ENCODE measurements around the gene LRRC49. TPM values are rescaled to one million over a fixed set of nuclear protein-coding genes. Genes with fewer than 3 reads are reported as not detected.
"Not testable (repeated sequence)": the region's sequence is repeated elsewhere in the genome, so short reads cannot be mapped to it uniquely, and the experiment has no call there.

The LRRC49 gene
- total RNA-seq, 1 donor from 2014 or later = 6.8 TPM

DNA sequence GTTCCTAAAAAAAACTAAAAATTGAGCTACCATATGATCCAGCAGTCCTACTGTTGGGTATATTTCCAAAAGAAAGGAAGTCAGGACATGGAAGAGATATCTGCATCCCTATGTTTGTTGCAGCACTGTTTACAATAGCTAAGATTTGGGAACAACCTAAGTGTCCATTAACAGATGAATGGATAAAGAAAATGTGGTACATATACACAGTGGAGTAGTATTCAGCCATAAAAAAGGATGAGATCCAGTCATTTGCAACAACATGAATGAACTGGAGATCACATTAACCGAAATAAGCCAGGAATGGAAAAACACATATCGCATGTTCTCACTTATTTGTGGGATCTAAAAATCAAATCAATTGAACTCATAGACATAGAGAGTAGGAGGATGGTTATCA lies 29.5 kb downstream of the LRRC49 start:
- no peak overlapping the region for H3K4me3 Mint-ChIP-seq (ENCODE audit: unreplicated experiment)
- peak; percentile 13 for FAIRE-seq

DNA sequence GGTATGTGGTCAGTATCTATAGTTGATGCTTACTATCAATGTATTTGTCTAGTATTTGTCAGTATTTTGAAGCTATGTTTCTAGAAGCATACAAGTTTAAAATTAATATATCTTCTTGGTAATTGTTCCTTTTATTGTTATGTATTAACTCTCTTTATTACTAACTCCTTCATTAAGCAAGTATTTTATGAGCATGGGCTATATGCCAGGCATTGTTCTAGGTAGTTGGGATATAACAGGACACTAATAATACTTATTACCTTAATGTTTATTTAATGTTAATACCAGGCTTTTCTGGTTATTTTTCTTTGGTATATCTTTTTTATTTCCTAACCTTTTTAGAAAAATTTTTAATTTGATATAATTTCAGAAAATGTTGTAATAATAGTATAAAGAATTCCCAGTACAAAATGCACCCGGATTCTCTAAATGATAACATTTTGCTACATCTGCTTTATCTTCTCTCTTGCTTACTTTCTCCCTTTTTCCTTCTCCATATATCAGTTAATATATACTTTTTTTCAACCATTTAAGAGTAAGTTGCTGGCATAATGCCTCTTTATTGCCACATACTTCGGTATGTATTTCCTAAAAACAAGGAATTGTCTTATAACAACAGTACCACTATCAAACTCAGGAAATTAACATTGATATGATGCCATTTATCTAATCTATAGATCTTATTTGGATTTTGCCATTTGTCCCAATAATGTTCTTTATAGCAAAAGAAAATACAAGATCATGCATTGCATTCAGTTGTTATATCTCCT lies 30.9 kb downstream of the LRRC49 start:
- Histone ChIP-seq H3K4me1 (ENCODE audit: insufficient read depth, low read length) (no peaks in the 10 kb centered on the region), H3K79me2 (ENCODE audit: insufficient read depth, low read length) (no peaks in the 10 kb centered on the region), H3K27me3 (ENCODE audit: insufficient read depth, low read length) (no peaks in the 10 kb centered on the region), H4K20me1 (ENCODE audit: insufficient read depth, low read length) (no peaks in the 10 kb centered on the region), H3K27ac (ENCODE audit: low read depth, low read length) (no peak overlapping the region), H3K4me3 (ENCODE audit: insufficient read depth, low read depth, low read length) (no peak overlapping the region), H3K9ac (ENCODE audit: low read length) (no peak overlapping the region), H3K9me3 (ENCODE audit: insufficient read depth, low read depth, low read length) (no peaks in the 10 kb centered on the region), H3K4me2 (ENCODE audit: low read length) (no peak overlapping the region), H2AFZ (ENCODE audit: low read depth, low read length) (no peak overlapping the region), H3K36me3 (ENCODE audit: insufficient read depth, low read length) (no peaks in the 10 kb centered on the region)
- H3K9me3 Mint-ChIP-seq (ENCODE audit: unreplicated experiment) = peaks cover 2% of the 10 kb centered on the region
- H3K27me3 Mint-ChIP-seq (ENCODE audit: low read depth, unreplicated experiment) = no peaks in the 10 kb centered on the region
- no peak overlapping the region for H3K27ac Mint-ChIP-seq (ENCODE audit: unreplicated experiment)
- no peak overlapping the region for H3K4me3 Mint-ChIP-seq (ENCODE audit: unreplicated experiment)
- DNase-seq (ENCODE audit: low read depth) = no peak
- peaks cover 3% of the 10 kb centered on the region for H3K36me3 Mint-ChIP-seq (ENCODE audit: low read depth, unreplicated experiment)
- no peak for TF ChIP-seq EZH2 (IDR thresholded peaks at IDR 0.05; ENCODE audit: insufficient read depth, low read length)
- TF ChIP-seq, protein P1, sequence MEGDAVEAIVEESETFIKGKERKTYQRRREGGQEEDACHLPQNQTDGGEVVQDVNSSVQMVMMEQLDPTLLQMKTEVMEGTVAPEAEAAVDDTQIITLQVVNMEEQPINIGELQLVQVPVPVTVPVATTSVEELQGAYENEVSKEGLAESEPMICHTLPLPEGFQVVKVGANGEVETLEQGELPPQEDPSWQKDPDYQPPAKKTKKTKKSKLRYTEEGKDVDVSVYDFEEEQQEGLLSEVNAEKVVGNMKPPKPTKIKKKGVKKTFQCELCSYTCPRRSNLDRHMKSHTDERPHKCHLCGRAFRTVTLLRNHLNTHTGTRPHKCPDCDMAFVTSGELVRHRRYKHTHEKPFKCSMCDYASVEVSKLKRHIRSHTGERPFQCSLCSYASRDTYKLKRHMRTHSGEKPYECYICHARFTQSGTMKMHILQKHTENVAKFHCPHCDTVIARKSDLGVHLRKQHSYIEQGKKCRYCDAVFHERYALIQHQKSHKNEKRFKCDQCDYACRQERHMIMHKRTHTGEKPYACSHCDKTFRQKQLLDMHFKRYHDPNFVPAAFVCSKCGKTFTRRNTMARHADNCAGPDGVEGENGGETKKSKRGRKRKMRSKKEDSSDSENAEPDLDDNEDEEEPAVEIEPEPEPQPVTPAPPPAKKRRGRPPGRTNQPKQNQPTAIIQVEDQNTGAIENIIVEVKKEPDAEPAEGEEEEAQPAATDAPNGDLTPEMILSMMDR (IDR thresholded peaks at IDR 0.05; ENCODE audit: insufficient read depth, low read depth, low read length) = no peak
- peak; percentile 23 for FAIRE-seq
- H3K4me1 Mint-ChIP-seq (ENCODE audit: low read depth, unreplicated experiment) = no peaks in the 10 kb centered on the region

More for the DNA sequence above, 29.5 kb downstream of the LRRC49 start:
- H3K9me3 ChIP-seq (ENCODE audit: insufficient read depth, low read depth, low read length) = no peaks in the 10 kb centered on the region
- no peak overlapping the region for H3K9ac ChIP-seq (ENCODE audit: low read length)
- Mint-ChIP-seq H3K4me1 (ENCODE audit: low read depth, unreplicated experiment) (no peaks in the 10 kb centered on the region), H3K27me3 (ENCODE audit: low read depth, unreplicated experiment) (no peaks in the 10 kb centered on the region), H3K27ac (ENCODE audit: unreplicated experiment) (no peak overlapping the region), H3K36me3 (ENCODE audit: low read depth, unreplicated experiment) (peaks cover 4% of the 10 kb centered on the region), H3K9me3 (ENCODE audit: unreplicated experiment) (peaks cover 2% of the 10 kb centered on the region)
- no peaks in the 10 kb centered on the region for H3K79me2 ChIP-seq (ENCODE audit: insufficient read depth, low read length)
- no peak overlapping the region for H2AFZ ChIP-seq (ENCODE audit: low read depth, low read length)
- H3K4me3 ChIP-seq (ENCODE audit: insufficient read depth, low read depth, low read length) = no peak overlapping the region
- TF ChIP-seq EZH2 (IDR thresholded peaks at IDR 0.05; ENCODE audit: insufficient read depth, low read length) = no peak
- TF ChIP-seq, protein P1 (IDR thresholded peaks at IDR 0.05; ENCODE audit: insufficient read depth, low read depth, low read length) = no peak
- H3K27ac ChIP-seq (ENCODE audit: low read depth, low read length) = no peak overlapping the region
- DNase-seq (ENCODE audit: low read depth) = no peak
- no peaks in the 10 kb centered on the region for H3K4me1 ChIP-seq (ENCODE audit: insufficient read depth, low read length)
- H3K36me3 ChIP-seq (ENCODE audit: insufficient read depth, low read length) = no peaks in the 10 kb centered on the region
- H3K27me3 ChIP-seq (ENCODE audit: insufficient read depth, low read length) = no peaks in the 10 kb centered on the region
- H4K20me1 ChIP-seq (ENCODE audit: insufficient read depth, low read length) = no peaks in the 10 kb centered on the region
- no peak overlapping the region for H3K4me2 ChIP-seq (ENCODE audit: low read length)

DNA sequence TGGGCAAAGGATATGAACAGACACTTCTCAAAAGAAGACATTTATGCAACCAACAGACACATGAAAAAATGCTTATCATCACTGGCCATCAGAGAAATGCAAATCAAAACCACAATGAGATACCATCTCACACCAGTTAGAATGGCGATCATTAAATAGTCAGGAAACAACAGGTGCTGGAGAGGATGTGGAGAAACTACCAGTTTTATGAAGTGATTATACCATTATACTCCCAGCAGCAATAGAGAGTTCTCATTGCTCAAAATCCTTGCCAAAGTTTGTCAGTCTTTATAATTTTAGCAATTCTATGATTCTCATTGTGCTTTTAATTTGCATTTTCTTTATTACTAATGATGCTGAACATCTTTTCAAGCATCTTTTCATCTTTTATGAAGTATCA lies 34.3 kb downstream of the LRRC49 start:
- H2AFZ ChIP-seq (ENCODE audit: low read depth, low read length); H3K9me3 ChIP-seq (ENCODE audit: insufficient read depth, low read depth, low read length); H3K27ac Mint-ChIP-seq (ENCODE audit: unreplicated experiment); H3K9ac ChIP-seq (ENCODE audit: low read length); H3K9me3 Mint-ChIP-seq (ENCODE audit: unreplicated experiment); H3K36me3 ChIP-seq (ENCODE audit: insufficient read depth, low read length); H3K36me3 Mint-ChIP-seq (ENCODE audit: low read depth, unreplicated experiment); H3K27me3 Mint-ChIP-seq (ENCODE audit: low read depth, unreplicated experiment); H3K4me3 Mint-ChIP-seq (ENCODE audit: unreplicated experiment); H3K4me2 ChIP-seq (ENCODE audit: low read length); H3K4me1 Mint-ChIP-seq (ENCODE audit: low read depth, unreplicated experiment); H3K79me2 ChIP-seq (ENCODE audit: insufficient read depth, low read length); H4K20me1 ChIP-seq (ENCODE audit: insufficient read depth, low read length); DNase-seq (ENCODE audit: low read depth); H3K27me3 ChIP-seq (ENCODE audit: insufficient read depth, low read length); H3K4me1 ChIP-seq (ENCODE audit: insufficient read depth, low read length); H3K27ac ChIP-seq (ENCODE audit: low read depth, low read length); H3K4me3 ChIP-seq (ENCODE audit: insufficient read depth, low read depth, low read length): not testable (repeated sequence)
- peak; percentile 20 for FAIRE-seq

Data from astrocyte (in vitro differentiated cells and primary cell).